Esophagus mucosa (tissue), 1 donor: ENCODE data around the gene ORC5. TPM values are rescaled to one million over a fixed set of nuclear protein-coding genes. Genes with fewer than 3 reads are reported as not detected.

Experiments
- ATAC-seq: fragments of 200-7000 bp; cut with Tn5 transposase; one replicate; pipeline ENCODE4 v1.9.1; 2020
- total RNA-seq: library from RNA; stranded (reverse); gene quantifications from one replicate; pipeline ENCODE4 v1.2.4, GENCODE V29; 2023
- donor health status: DM: yes; HTN: yes; CAD: no.

Gene ORC5
- total RNA-seq, 1 donor from 2014 or later = 15.9 TPM

DNA sequence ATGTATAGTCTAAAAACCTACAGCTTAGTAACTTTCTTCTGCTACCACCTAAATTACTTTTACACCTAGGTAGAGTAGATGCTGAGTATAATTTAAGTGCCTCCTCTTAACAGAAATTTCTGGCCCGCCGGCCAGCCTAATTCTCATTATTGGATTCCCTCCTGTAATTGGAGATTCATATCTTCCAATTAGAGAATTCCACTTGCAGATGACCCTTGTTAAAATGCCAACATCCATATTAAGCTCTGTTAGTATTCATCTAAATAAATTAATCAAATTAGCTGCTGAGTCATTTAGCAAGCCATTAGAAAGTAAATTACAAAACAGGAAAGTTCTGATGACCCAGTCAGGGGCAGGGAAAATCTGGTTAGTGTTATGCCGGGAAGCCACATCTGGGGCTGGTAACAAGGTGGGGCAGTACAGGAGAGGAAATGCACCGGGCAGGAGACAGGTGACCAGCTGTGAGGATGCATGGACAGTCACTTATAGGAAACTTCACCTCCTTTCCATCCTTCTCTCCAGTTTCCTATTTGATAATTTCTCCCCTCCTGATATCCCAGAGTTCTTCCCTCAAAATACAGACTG lies 82.8 kb downstream of the ORC5 start:
- ATAC-seq = no peak

DNA sequence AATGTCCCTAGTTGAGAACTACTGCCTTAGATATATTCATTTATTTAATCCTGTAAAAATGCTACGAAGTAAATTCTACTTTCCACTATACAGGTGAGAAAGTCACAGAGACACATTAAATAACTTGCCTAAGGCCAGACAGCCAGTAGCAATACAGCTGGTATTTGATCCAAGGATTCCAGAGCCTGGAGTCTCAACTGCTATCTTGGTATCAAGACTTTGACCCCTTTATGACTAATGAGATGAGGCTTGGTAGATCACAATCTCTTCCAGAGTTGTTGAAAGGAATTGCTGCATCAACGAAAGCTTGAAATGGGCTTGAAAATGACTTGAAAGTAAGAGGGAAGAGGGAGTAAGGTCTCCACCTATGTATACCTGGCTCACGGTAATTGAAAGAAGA lies 83.3 kb downstream of the ORC5 start:
- no peak for ATAC-seq

GRCh38 chr7:104123786-104124185 lies 84.0 kb downstream of the ORC5 start:
- ATAC-seq = no peak

DNA sequence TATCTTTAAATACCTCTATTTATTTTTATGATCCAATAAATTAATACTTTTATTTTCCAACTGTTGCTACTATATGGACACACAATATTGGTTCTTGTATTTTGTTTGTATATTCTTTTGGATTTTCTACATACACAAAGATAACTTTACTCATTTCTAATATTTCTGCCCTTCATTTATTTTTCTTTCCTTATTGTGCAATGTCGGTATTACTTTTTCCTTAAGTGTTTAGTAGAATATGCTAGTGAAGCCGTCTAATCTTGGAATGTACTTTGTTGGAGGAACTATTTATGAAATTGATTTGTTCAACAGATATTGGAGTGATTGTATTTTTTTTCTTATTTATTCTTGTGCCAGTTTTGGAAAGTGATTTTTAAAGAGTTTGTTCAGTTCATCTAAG lies 94.0 kb downstream of the ORC5 start:
- ATAC-seq = no peak

GRCh38 chr7:104112623-104113022 lies 95.2 kb downstream of the ORC5 start:
- ATAC-seq = no peak

- no peak for ATAC-seq
Measured at GRCh38 chr7:104111271-104111670, 96.5 kb downstream of the ORC5 start.

DNA sequence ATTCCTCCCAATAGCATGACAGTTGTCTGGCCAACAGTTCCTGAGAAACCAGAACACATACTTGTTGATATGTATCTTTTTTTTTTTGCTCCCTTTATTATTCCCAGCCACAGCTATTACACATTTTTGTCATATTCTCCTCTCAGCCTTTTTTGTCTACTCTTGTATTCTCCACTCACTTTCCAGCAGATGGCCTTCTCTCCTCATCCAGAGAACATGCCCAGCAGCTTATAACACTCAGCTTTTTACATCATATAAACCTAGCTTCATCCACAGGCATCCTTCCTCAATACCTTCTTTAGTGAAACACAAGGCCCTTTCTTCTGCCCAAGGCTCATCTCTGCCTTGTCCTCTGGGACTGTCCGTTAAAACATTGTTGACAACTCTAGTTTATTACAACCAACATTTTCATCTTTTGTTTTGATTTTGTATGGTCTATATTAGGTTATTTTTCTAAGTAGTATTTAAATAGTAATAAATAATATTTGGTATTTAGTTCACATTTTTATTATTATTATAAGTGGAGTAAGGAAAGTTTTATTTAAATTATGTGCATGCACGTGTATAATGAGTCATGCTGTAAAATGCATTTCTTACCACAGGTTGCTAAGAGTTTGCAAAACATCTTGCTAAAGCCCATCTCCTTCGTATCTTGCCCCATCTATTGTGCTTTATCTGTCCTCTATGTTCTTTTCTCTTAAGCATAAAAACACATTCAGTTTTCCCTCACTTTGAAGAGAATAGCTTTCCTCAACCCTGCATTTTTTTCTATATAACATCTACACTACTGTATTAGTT lies 101.5 kb downstream of the ORC5 start:
- no peak for ATAC-seq

DNA sequence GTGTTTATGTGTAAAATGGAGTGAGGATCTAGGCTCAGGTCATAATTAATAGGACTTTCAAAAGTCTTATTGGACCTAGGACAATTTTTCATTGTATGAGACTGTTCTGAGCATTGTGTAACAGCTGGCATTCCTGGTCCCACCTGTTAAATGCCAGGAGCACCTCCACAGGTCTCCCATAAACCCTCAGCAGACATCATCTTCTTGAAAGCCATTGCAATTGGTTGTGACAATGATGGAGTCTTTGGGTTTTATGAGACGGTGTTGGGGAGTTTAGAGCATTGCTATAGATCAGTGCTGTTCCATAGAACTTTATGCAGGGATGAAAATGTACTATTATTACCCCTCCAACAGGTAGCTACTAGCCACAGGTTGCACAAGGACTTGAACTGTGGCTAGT lies 108.9 kb downstream of the ORC5 start:
- no peak for ATAC-seq

DNA sequence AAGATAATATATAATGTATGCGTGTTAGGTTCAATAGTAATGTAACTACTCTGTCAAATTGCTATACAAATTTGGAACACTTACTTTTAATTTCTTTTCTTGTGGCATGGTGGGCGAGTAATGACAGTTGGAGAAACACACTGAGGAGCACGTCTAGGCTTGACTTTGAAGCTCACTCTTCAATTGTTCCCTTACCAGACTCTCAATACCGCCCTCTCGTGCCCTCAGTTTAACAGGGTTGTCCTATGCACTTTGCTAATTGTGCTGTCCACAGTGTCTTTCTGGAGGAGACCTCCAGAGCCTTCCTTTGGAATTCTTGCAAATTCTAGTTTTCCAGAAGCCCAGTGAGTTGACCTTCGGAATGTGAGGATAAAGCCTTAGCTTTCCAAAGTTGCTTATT lies 111.1 kb downstream of the ORC5 start:
- ATAC-seq = no peak

DNA sequence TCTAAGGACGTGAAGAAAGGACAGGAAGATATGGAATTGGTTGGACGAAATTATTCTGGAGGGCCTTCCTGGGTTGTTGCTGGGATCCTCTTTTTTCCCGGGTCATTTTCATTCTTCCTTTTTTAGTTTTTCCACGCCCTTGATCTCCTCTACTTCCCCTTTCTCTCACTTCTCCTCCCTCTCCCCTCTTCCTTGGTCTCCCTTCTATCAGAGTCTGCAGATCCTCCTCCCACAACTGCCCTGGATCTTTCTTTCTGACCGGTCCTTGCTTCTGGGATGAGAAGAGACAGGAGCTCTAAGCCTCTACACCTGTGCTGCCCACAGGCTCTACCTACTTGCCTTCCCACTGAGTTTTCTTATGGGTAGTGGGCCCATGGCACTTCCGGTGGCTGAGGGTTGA lies 114.7 kb downstream of the ORC5 start:
- no peak for ATAC-seq

DNA sequence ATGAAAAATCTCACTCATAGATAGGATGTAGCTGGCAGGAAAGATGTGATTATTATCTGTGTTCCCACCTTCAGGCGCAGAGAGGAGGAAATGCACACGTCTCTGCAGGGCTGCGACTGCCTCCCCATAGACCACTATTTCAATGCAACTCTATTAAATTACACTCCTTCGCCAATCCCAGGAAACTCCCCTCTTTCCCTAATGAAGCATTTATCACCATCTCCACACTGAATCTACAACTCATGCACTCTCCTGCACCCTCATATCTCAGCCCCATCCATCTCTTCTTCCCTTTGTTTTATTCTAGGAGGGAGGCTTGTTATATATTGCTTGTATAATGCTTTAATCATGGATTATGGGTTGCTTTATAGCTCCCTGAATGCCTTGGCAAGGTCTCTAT lies 116.6 kb downstream of the ORC5 start:
- ATAC-seq = no peak

DNA sequence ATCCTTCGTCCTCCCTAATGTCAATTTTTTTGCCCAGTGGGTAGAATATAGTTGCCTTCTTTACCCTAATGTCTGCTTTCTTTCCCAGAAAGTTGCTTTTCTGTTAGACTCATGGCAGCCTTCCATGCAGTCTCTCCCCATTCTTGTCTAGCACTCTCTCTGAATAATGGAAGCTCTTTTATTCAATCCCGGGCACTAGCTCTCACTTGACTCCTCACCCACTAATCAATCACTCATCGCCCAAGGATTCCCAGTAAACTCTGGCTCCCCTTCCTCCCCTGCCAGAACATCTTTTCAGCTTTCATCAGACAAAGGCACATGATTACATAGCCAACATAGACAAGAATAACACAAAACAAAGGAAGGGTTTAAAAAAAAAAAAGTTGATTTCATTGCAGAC lies 118.2 kb downstream of the ORC5 start:
- ATAC-seq = no peak

GRCh38 chr7:104089061-104089460 lies 118.8 kb downstream of the ORC5 start:
- ATAC-seq = no peak

Other genes starting within 250 kb of the ORC5 start
- 0.52 TPM for gene RELN, start 218.4 kb downstream of the ORC5 start, total RNA-seq
- not detected for gene LHFPL3, start 120.6 kb upstream of the ORC5 start, total RNA-seq